NCI-H69 (cell line): ENCODE results near the gene FAM53A.

ENCODE experiments used
- DNase-seq: peaks from one replicate; lab custom pipeline; 2025; lab: John Stamatoyannopoulos, UW

The FAM53A gene

DNA sequence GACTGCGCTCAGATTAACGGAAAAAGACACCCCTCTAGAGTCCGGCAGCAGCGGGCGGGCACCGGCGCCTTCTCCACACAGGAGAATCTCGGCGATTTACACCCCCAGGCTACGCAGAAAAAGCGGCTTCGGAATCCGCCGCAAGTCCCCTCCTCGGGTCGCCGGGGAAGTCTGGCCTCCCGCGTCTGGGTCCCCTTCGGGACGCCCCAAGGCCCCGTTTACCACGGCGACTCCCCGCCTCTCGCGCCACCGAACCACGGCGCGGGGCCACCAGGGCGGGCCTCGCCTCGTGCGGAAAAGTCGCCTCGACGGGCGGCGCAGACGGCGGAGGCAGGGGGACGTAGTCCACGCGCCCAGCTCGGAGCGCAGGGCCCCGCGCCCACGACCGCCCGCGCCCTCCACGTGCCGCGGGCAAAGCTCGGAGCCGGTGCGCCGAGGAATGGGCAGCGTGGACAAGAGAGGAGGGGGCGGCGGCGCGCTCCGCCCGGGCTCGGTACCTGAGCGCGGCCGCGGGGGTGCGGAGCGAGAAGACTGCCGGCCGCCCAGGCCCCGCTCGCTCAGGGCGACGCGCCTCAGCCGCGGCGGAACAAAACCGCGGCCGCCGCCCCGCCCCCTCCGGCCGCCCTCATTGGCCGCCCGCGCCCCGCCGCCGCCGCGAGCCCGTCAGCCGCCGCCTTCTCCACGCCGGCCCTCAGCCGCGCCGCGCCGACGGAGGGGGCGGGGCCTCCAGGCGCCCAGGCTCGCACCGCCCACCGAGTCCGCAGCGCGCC, at the start of gene FAM53A:
Gene FAM53A, minus strand, starts transcription at position 578 of the 770 bp plus-strand sequence. CDS start 15,572 bp downstream, outside the sequence.
- peak; percentile 88 for DNase-seq

- no peak for DNase-seq
Observed at GRCh38 chr4:1732911-1733310, 48.8 kb upstream of the FAM53A start.

- DNase-seq = no peak
Observed at GRCh38 chr4:1731180-1731579, 47.1 kb upstream of the FAM53A start.

DNA sequence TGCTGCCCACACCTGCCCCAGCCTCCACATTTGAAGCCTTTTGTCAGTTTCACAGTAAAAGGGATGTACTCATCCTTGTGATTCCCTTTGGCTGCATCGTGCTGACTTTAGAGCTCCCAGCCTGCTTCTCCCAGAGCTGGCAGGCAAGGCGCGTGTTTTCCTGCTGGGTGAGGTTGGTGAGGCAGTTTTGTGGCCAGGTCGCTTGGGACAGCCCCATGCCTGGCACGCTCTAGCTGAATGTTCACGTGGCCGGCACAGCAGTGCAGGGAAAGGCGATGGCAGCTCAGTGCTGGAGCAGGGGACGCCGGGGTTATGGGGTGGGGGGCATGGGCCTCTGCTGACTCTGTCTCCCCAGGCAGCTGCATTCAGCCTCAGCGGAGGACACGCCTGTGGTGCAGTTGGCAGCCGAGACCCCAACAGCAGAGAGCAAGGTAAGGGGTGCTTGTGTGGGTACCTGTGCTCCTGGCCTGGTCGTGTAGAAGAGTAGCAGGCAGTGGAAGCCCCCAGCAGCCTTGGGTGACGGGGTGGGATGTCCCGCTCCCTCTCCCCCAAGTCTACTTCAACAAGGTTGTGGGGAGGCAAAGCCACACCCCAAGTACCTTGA, 46.5 kb upstream of the FAM53A start:
- DNase-seq = no peak

DNA sequence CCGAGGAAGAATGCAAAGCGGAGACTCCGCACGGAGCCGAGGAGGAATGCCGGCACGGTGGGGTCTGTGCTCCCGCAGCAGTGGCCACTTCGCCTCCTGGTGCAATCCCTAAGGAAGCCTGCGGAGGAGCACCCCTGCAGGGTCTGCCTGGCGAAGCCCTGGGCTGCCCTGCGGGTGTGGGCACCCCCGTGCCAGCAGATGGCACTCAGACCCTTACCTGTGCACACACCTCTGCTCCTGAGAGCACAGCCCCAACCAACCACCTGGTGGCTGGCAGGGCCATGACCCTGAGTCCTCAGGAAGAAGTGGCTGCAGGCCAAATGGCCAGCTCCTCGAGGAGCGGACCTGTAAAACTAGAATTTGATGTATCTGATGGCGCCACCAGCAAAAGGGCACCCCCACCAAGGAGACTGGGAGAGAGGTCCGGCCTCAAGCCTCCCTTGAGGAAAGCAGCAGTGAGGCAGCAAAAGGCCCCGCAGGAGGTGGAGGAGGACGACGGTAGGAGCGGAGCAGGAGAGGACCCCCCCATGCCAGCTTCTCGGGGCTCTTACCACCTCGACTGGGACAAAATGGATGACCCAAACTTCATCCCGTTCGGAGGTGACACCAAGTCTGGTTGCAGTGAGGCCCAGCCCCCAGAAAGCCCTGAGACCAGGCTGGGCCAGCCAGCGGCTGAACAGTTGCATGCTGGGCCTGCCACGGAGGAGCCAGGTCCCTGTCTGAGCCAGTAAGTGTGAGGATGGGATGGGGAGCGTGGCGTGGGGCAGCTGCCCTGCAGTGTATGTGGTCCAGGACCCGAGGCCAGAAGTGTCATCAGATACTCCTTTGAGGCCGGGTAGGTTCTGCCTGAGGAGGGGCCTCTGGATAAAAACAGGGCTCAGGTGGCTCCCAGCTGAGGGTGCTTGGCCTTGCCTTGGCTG, 44.2 kb upstream of the FAM53A start:
- DNase-seq = no peak

- DNase-seq = no peak
Observed at GRCh38 chr4:1727117-1728031, 43.3 kb upstream of the FAM53A start.

GRCh38 chr4:1726146-1726934, 42.2 kb upstream of the FAM53A start:
- DNase-seq = peak; percentile 56

- DNase-seq = no peak
Observed at GRCh38 chr4:1725521-1725920, 41.4 kb upstream of the FAM53A start.

- no peak for DNase-seq
Observed at GRCh38 chr4:1723131-1723801, 39.2 kb upstream of the FAM53A start.

- no peak for DNase-seq
Observed at GRCh38 chr4:1722551-1723118, 38.5 kb upstream of the FAM53A start.

- DNase-seq = peak; percentile 54
Observed at GRCh38 chr4:1721666-1722550, 37.8 kb upstream of the FAM53A start.

DNA sequence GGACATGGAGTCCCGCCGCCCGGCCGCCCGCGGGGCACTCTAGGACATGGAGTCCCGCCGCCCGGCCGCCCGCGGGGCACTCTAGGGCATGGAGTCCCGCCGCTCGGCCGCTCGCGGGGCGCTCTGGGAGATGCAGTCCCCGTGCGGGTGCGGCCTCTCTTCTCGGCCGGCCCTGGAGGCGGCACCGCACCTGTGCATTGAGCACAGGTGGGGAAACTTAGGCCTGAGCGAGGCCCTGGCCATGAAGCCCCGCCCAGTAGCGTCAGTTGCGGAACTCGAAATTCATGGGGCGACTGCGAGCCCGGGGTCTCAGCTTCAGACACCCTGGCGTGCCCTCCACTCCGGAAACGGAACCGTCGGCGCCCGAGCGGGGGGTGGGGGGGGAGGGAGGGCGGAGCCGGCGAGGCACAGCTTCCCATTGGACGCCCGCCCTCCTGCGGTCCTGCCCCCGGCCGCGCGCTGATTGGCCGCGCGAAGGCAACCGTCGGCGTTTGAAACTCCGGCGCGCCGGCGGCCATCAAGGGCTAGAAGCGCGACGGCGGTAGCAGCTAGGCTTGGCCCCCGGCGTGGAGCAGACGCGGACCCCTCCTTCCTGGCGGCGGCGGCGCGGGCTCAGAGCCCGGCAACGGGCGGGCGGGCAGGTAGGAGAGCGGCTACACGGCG, 37.0 kb upstream of the FAM53A start, which contains the start of the genes TACC3 and TMEM129:
Gene TACC3, plus strand, starts transcription at position 519 of the 663 bp plus-strand sequence. CDS start 1,901 bp downstream, outside the sequence.
Gene TMEM129, minus strand, starts transcription at position 321 of the 663 bp plus-strand sequence. CDS start 486 bp downstream, outside the sequence.
- peak; percentile 96 for DNase-seq

- peak; percentile 67 for DNase-seq
Observed at GRCh38 chr4:1720163-1720983, 36.3 kb upstream of the FAM53A start.

GRCh38 chr4:1718095-1718850, 34.2 kb upstream of the FAM53A start:
- DNase-seq = peak; percentile 47

DNA sequence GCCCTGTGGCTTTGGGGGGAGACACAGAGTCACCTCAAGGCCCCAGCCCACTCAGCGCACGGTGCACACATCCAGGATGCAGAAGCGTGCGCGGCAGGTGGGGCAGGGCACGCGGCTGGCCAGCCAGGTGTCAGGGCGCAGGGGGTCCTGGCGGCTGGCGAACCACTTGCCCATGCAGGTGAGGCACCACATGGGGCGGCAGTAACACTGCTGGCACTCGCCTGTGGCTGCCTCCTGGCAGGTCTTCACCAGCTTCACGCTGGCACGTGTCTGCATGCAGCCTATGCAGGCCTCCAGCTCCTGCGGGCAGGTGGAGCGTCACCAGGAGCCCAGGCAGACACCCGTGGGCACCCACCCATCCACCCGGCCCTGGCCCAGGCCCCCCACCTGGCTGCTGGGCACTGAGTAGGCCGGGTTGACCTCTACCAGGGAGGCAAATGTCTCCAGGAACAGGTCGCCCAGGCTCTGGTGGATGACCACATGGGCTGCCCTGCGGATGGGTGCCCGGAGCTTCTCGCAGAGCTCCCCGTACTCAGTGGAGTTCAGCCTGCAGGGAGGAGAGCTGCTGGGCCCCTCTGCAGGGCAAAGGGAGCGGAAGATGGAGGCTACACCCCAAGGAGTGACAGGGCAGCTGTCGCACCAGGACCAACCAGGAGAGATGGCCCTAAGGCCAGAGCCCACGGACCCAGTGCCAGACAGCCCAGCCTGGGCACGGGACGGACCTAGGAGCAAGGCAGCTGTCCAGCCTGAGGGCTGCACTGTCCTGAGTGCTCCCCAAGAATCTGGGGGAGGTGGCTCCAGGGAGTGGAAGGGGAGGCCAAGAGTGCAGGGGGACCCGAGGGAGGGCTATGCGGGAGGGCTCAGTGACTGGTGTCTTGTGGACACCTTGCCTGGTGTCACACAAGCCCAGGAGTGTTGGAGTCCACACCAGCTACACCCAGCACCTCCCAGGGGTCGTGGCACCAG, 33.3 kb upstream of the FAM53A start:
- peak; percentile 58 for DNase-seq
